ENCODE measurements around the gene BOC. TPM values are rescaled to one million over a fixed set of nuclear protein-coding genes. Genes with fewer than 3 reads are reported as not detected.

Gene BOC
- total RNA-seq, 4 donors from 2014 or later, result 3.7 to 7.4 (median 4.6) TPM

DNA sequence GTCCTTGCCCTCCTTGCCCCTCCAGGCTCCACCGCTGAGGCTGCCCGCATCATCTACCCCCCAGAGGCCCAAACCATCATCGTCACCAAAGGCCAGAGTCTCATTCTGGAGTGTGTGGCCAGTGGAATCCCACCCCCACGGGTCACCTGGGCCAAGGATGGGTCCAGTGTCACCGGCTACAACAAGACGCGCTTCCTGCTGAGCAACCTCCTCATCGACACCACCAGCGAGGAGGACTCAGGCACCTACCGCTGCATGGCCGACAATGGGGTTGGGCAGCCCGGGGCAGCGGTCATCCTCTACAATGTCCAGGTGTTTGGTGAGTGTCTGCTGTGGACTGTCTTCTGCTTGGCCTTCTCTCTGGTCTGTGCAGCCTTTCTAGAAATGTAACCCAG, 61.0 kb downstream of the BOC start:
- Histone ChIP-seq H3K36me3 (no peaks in the 10 kb centered on the region), H3K9me3 (no peaks in the 10 kb centered on the region), H3K4me1 (peaks cover 8 to 12% of the 10 kb centered on the region in 2 donors), H3K27ac (no peak overlapping the region), H3K4me3 (no peak overlapping the region), H3K27me3 (no peaks in the 10 kb centered on the region)
- intact Hi-C loops (cut with DNase I; ENCODE audit: low total_unique reads) (loop anchor here (10.0 kb wide), 1 partner anchor 118 kb away; no protein-coding TSS in a partner anchor), in situ Hi-C loops (cut with MboI; ENCODE audit: low sequenced_read_pairs in 4 of 4) (no loop called here)
- no peak for ATAC-seq
- DNase-seq, result no peak
- TF ChIP-seq POLR2A (IDR thresholded peaks at IDR 0.05), result no peak
- TF ChIP-seq, protein P1, sequence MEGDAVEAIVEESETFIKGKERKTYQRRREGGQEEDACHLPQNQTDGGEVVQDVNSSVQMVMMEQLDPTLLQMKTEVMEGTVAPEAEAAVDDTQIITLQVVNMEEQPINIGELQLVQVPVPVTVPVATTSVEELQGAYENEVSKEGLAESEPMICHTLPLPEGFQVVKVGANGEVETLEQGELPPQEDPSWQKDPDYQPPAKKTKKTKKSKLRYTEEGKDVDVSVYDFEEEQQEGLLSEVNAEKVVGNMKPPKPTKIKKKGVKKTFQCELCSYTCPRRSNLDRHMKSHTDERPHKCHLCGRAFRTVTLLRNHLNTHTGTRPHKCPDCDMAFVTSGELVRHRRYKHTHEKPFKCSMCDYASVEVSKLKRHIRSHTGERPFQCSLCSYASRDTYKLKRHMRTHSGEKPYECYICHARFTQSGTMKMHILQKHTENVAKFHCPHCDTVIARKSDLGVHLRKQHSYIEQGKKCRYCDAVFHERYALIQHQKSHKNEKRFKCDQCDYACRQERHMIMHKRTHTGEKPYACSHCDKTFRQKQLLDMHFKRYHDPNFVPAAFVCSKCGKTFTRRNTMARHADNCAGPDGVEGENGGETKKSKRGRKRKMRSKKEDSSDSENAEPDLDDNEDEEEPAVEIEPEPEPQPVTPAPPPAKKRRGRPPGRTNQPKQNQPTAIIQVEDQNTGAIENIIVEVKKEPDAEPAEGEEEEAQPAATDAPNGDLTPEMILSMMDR (IDR thresholded peaks at IDR 0.05 in 4 of 5, conservative IDR thresholded peaks at IDR 0.05 in 1 of 5), result no peak

DNA sequence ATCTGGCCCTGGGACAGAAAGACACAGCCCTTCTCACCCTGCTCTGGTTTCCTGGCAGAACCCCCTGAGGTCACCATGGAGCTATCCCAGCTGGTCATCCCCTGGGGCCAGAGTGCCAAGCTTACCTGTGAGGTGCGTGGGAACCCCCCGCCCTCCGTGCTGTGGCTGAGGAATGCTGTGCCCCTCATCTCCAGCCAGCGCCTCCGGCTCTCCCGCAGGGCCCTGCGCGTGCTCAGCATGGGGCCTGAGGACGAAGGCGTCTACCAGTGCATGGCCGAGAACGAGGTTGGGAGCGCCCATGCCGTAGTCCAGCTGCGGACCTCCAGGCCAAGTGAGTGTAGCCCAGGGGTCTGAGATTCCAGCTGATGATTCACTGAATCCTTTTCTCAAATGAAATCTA, 61.7 kb downstream of the BOC start:
- TF ChIP-seq, protein P1 (IDR thresholded peaks at IDR 0.05 in 4 of 5, conservative IDR thresholded peaks at IDR 0.05 in 1 of 5), result no peak
- no peak for TF ChIP-seq POLR2A (IDR thresholded peaks at IDR 0.05)
- ATAC-seq, result no peak
- Histone ChIP-seq H3K4me3 (no peak overlapping the region), H3K27ac (no peak overlapping the region), H3K36me3 (no peaks in the 10 kb centered on the region), H3K9me3 (no peaks in the 10 kb centered on the region), H3K27me3 (no peaks in the 10 kb centered on the region), H3K4me1 (peaks cover 8 to 12% of the 10 kb centered on the region in 2 donors)
- in situ Hi-C loops (cut with MboI; ENCODE audit: low sequenced_read_pairs in 4 of 4), result no loop called here
- DNase-seq, result no peak
- intact Hi-C loops (cut with DNase I; ENCODE audit: low total_unique reads), result loop anchor here (10.0 kb wide), 1 partner anchor 118 kb away; no protein-coding TSS in a partner anchor

DNA sequence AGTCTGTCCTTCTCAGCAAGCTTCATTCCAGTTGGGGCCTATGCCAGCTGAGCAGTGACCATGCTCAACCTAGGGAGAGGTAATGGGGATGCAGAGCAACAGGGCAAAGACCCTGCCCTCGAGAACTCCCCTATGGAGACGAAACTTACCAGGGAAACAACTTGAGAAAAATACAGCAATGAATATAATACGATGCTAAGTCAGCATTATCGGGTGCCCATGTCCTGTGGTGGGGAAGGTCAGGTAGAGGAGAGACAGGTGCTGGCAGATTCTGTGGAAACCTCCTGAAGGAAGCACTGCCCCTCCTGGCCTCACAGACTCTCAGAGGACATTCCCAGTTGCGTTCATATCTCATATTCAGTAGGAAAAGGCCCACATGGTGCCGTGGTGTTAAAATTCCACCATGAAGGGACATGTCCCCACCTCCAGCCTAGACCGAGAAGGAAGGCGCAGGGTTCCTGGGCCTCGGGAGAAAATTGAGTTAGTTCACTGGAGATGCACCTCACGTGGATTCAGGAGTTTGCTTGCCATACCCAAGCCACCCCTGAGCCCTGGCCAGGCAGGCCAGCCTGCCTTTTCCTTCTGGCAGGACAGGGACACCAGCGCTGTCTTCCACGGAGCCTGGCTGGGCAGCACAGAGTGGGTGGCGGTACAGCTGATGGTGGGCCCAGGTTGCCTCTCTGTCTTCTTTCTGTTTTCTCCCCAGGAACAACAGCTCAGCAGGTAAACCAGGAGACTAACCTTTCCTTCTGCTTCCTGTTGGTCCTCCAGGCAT, 62.4 kb downstream of the BOC start:
- no peak overlapping the region for H3K27ac ChIP-seq
- no peak for ATAC-seq
- no peaks in the 10 kb centered on the region for H3K9me3 ChIP-seq
- peaks cover 8 to 12% of the 10 kb centered on the region in 2 donors for H3K4me1 ChIP-seq
- DNase-seq, result no peak
- in situ Hi-C loops (cut with MboI; ENCODE audit: low sequenced_read_pairs in 4 of 4), result no loop called here
- no peaks in the 10 kb centered on the region for H3K36me3 ChIP-seq
- TF ChIP-seq, protein P1 (IDR thresholded peaks at IDR 0.05 in 4 of 5, conservative IDR thresholded peaks at IDR 0.05 in 1 of 5), result no peak
- TF ChIP-seq POLR2A (IDR thresholded peaks at IDR 0.05), result no peak
- no peak overlapping the region for H3K4me3 ChIP-seq
- no peaks in the 10 kb centered on the region for H3K27me3 ChIP-seq
- intact Hi-C loops (cut with DNase I; ENCODE audit: low total_unique reads), result loop anchor here (10.0 kb wide), 1 partner anchor 119 kb away; no protein-coding TSS in a partner anchor

DNA sequence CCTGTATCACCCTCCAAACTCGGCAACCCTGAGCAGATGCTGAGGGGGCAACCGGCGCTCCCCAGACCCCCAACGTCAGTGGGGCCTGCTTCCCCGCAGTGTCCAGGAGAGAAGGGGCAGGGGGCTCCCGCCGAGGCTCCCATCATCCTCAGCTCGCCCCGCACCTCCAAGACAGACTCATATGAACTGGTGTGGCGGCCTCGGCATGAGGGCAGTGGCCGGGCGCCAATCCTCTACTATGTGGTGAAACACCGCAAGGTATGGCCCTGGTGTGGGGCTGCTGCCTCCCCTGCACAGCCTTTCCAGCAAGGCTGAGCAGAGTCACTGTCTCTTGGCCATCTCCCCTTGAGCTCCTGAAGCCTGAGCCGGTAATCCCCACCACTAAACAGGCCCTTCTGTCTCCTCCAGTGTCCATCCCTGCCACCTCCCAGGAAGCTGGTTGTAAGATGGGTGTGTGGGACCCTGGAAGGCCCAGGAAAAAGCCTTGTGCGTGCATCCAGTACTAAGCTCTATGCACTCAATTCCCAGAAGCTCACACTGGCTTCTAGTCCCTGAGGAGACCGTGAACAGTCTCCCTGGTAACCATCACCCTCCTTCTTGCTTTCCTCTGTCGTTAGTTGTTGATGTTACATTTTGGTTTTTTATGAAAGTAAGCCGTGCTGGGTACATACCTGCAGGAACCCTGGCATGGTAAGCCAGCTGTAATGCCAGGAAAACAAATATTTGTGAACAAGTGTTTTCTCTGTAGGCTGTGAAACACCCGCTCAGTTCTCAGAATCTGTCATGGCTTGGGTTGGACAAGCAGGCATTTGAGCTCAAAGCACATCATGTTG, 63.3 kb downstream of the BOC start:
- Histone ChIP-seq H3K36me3 (no peaks in the 10 kb centered on the region), H3K4me1 (peaks cover 8 to 12% of the 10 kb centered on the region in 2 donors), H3K4me3 (no peak overlapping the region), H3K9me3 (no peaks in the 10 kb centered on the region), H3K27me3 (no peaks in the 10 kb centered on the region), H3K27ac (no peak overlapping the region)
- TF ChIP-seq POLR2A (IDR thresholded peaks at IDR 0.05), result no peak
- TF ChIP-seq, protein P1 (IDR thresholded peaks at IDR 0.05 in 4 of 5, conservative IDR thresholded peaks at IDR 0.05 in 1 of 5), result no peak
- intact Hi-C loops (cut with DNase I; ENCODE audit: low total_unique reads), result loop anchor here (10.0 kb wide), 1 partner anchor 120 kb away; no protein-coding TSS in a partner anchor
- no peak for DNase-seq
- ATAC-seq, result no peak
- in situ Hi-C loops (cut with MboI; ENCODE audit: low sequenced_read_pairs in 4 of 4), result no loop called here
